ENCODE measurements around the gene RASA2.
"Not testable (repeated sequence)": the region's sequence is repeated elsewhere in the genome, so short reads cannot be mapped to it uniquely, and the experiment has no call there.

RASA2 gene

DNA sequence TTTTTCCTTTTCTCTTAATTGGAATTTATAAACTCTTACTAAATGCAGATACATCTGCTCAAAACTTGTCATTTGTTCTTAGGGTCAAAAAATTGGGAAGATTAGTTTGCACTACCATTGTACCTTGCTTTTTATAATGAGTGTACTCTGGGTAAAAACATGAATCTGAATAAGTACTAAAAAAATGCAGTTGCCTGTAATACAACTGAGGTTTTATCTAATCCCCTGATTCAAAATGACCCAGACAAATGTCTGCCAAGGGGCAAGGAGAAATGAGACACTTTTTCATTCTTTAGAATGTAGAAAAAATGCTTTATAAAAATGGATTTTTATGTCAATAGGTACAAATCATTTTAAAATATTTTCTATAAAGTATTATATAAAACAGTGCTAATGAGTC lies 42.4 kb downstream of the RASA2 start:
- H3K4me3 ChIP-seq (replicated peaks; ENCODE audit: low read depth, low read length): no peak overlapping the region
- DNase-seq (ENCODE audit: extremely low read depth, low read depth): no peak
- TF ChIP-seq, protein P1, sequence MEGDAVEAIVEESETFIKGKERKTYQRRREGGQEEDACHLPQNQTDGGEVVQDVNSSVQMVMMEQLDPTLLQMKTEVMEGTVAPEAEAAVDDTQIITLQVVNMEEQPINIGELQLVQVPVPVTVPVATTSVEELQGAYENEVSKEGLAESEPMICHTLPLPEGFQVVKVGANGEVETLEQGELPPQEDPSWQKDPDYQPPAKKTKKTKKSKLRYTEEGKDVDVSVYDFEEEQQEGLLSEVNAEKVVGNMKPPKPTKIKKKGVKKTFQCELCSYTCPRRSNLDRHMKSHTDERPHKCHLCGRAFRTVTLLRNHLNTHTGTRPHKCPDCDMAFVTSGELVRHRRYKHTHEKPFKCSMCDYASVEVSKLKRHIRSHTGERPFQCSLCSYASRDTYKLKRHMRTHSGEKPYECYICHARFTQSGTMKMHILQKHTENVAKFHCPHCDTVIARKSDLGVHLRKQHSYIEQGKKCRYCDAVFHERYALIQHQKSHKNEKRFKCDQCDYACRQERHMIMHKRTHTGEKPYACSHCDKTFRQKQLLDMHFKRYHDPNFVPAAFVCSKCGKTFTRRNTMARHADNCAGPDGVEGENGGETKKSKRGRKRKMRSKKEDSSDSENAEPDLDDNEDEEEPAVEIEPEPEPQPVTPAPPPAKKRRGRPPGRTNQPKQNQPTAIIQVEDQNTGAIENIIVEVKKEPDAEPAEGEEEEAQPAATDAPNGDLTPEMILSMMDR (IDR thresholded peaks at IDR 0.05; ENCODE audit: low read depth, low read length, missing control alignments): no peak

GRCh38 chr3:141529717-141530414 lies 43.0 kb downstream of the RASA2 start:
- no peak for DNase-seq (ENCODE audit: extremely low read depth, low read depth)
- H3K4me3 ChIP-seq (replicated peaks; ENCODE audit: low read depth, low read length): no peak overlapping the region
- TF ChIP-seq, protein P1 (IDR thresholded peaks at IDR 0.05; ENCODE audit: low read depth, low read length, missing control alignments): no peak

DNA sequence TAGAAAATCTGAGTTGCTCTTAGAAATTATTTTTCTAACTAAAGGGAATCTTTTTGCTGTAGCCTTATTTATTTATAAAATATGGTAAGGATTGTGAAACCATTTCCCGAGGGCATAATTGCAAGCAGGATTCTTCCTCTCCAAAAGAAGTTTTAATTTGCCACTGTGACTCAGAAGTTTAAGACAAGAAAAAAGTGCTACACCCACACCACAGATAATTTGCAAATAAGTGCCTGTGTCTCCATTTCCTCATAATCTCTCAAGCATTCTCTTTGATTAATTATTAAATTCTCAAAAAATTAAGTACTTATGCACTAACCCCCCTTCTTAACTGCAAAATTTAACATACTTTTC lies 43.6 kb downstream of the RASA2 start:
- DNase-seq (ENCODE audit: extremely low read depth, low read depth): peak; percentile 15
- H3K4me3 ChIP-seq (replicated peaks; ENCODE audit: low read depth, low read length): no peak overlapping the region
- TF ChIP-seq, protein P1 (IDR thresholded peaks at IDR 0.05; ENCODE audit: low read depth, low read length, missing control alignments): no peak

GRCh38 chr3:141532609-141533008 lies 45.8 kb downstream of the RASA2 start:
- TF ChIP-seq, protein P1 (IDR thresholded peaks at IDR 0.05; ENCODE audit: low read depth, low read length, missing control alignments): no peak
- no peak overlapping the region for H3K4me3 ChIP-seq (replicated peaks; ENCODE audit: low read depth, low read length)
- no peak for DNase-seq (ENCODE audit: extremely low read depth, low read depth)

- not testable (repeated sequence) for H3K4me3 ChIP-seq (replicated peaks; ENCODE audit: low read depth, low read length); DNase-seq (ENCODE audit: extremely low read depth, low read depth)
Measured at GRCh38 chr3:141536017-141536416, 49.2 kb downstream of the RASA2 start.

DNA sequence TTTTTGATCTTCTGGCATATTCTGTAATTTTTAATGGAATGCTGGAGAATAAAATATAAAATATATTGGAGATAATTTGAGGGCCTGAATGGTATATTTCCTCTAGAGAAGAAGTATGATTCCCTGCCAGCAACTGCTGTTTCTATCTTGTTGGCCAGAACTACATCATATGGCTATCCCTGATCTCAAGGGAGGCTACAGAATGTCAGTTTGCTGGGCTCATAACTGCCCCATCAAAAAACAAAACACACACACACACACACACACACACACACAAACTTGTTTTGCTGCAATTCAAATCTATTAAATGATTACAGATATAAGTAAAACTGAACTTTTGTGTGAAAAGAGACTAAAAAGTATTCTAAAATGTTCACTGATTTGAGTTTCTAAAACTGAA lies 51.0 kb downstream of the RASA2 start:
- no peak overlapping the region for H3K4me3 ChIP-seq (replicated peaks; ENCODE audit: low read depth, low read length)
- TF ChIP-seq, protein P1 (IDR thresholded peaks at IDR 0.05; ENCODE audit: low read depth, low read length, missing control alignments): no peak
- no peak for DNase-seq (ENCODE audit: extremely low read depth, low read depth)

GRCh38 chr3:141538568-141539240 lies 51.9 kb downstream of the RASA2 start:
- TF ChIP-seq, protein P1 (IDR thresholded peaks at IDR 0.05; ENCODE audit: low read depth, low read length, missing control alignments): no peak
- no peak for DNase-seq (ENCODE audit: extremely low read depth, low read depth)
- H3K4me3 ChIP-seq (replicated peaks; ENCODE audit: low read depth, low read length): no peak overlapping the region

Data from HFF-Myc (cell line).